SK-N-MC (cell line): ENCODE data around the gene RGS8.

Experiments
- DNase-seq: peaks from one replicate; pipeline ENCODE4 v3.0.0-alpha.2; 2011; ENCODE audit warnings: low read depth, low spot score
- H3K27ac ChIP-seq: fragments of 200-600 bp; sonication (generic); 2 replicates; pipeline ENCODE4 v1.5.1; 2016; ENCODE audit warnings: mixed run types
- H3K36me3 ChIP-seq: fragments of 200-600 bp; sonication (generic); 2 replicates; pipeline ENCODE4 v1.6.1; 2017; ENCODE audit warnings: antibody characterized with exemption, low read length, mixed read lengths; ENCODE audit not compliant: insufficient read depth
- H3K4me3 ChIP-seq: fragments of 200-600 bp; sonication (generic); 2 replicates; pipeline ENCODE4 v1.5.1; 2016
- H3K9ac ChIP-seq: fragments of 200-600 bp; sonication (generic); 2 replicates; pipeline ENCODE4 v1.8.0; 2017; ENCODE audit warnings: mixed run types, mixed read lengths; ENCODE audit not compliant: insufficient read length
- H3K9me3 ChIP-seq: fragments of 200-600 bp; sonication (generic); 2 replicates; pipeline ENCODE4 v1.6.1; 2017; ENCODE audit warnings: low read depth, mild to moderate bottlenecking, antibody characterized with exemption, low read length, moderate library complexity, mixed read lengths
- EZH2 ChIP-seq: fragments of 200-600 bp; sonication (generic); IDR thresholded peaks from one replicate; pipeline ENCODE4 v1.6.1; 2017; ENCODE audit warnings: antibody characterized with exemption
- FOXP2 ChIP-seq: optimal IDR thresholded peaks from 2 replicates; pipeline ENCODE3; 2011; ENCODE audit warnings: mild to moderate bottlenecking, moderate library complexity; ENCODE audit not compliant: insufficient read depth; ENCODE audit errors: extremely low read length, control extremely low read depth
- POLR2AphosphoS5 ChIP-seq: IDR thresholded peaks from 2 replicates; pipeline ENCODE4 v1.6.1; 2012; ENCODE audit warnings: mild to moderate bottlenecking, low read depth, low read length, borderline replicate concordance

The RGS8 gene, protein sequence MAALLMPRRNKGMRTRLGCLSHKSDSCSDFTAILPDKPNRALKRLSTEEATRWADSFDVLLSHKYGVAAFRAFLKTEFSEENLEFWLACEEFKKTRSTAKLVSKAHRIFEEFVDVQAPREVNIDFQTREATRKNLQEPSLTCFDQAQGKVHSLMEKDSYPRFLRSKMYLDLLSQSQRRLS

DNA sequence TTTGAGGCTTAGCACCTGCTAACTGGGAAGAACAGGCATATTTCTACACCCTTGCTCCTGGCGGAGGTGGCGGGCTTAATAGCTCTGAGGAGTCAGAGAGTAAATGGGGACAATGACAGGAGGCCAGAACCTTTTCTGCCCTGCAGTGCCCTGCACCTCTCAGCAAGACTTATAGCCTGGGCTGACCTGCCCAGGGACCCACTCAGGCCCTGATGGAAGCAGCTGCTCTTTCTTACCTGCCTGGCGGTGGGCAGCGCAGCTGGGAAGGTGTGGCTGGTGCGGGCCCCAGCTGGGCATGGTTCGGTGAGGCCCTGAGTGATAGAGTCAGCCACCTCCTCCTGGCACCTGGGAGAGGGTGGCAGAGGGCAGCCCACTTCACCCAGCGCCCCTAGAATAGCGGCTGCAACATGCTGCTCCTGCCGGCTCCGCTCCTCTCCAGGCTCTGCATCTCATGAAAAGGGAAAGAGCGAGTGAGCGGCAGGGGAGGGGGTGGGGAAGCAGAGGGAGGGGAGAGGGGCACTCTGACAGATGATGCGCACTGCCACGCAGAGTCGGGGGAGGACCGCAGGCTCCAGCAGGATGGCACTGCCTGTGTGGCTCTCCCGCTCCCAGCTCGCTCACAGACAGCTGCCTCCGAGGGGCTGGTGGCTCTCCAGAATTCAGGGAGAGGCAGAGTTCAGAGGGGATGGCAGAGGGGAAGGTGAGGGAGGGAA lies at the start of gene RGS8:
Gene RGS8, minus strand, starts transcription at position 472 of the 713 bp plus-strand sequence. CDS start 14,938 bp downstream, outside the sequence.
- TF ChIP-seq EZH2 (no peak), POLR2AphosphoS5 (no peak)
- H3K27ac ChIP-seq, result no peak within 1 kb of the TSS
- no peak for DNase-seq
- no peaks in the 10 kb centered on the region for H3K9me3 ChIP-seq
- H3K4me3 ChIP-seq, result no peak within 1 kb of the TSS
- H3K9ac ChIP-seq, result no peak within 1 kb of the TSS
- no peaks in the 10 kb centered on the region for H3K36me3 ChIP-seq

- no peaks in the 10 kb centered on the region for H3K36me3 ChIP-seq
- no peak overlapping the region for H3K27ac ChIP-seq
- DNase-seq, result no peak
- H3K9me3 ChIP-seq, result no peaks in the 10 kb centered on the region
- no peak overlapping the region for H3K4me3 ChIP-seq
- no peak for TF ChIP-seq EZH2
- TF ChIP-seq FOXP2, result no peak
- TF ChIP-seq POLR2AphosphoS5, result no peak
- H3K9ac ChIP-seq, result no peak overlapping the region
Measured at GRCh38 chr1:182731852-182732575, 47.6 kb upstream of the RGS8 start.

GRCh38 chr1:182726912-182727311 lies 42.5 kb upstream of the RGS8 start:
- H3K36me3 ChIP-seq, result no peaks in the 10 kb centered on the region
- H3K27ac ChIP-seq, result no peak overlapping the region
- no peak for TF ChIP-seq EZH2
- no peak for TF ChIP-seq FOXP2
- no peak for TF ChIP-seq POLR2AphosphoS5
- no peak for DNase-seq
- H3K9me3 ChIP-seq, result no peaks in the 10 kb centered on the region
- H3K9ac ChIP-seq, result no peak overlapping the region
- H3K4me3 ChIP-seq, result no peak overlapping the region

DNA sequence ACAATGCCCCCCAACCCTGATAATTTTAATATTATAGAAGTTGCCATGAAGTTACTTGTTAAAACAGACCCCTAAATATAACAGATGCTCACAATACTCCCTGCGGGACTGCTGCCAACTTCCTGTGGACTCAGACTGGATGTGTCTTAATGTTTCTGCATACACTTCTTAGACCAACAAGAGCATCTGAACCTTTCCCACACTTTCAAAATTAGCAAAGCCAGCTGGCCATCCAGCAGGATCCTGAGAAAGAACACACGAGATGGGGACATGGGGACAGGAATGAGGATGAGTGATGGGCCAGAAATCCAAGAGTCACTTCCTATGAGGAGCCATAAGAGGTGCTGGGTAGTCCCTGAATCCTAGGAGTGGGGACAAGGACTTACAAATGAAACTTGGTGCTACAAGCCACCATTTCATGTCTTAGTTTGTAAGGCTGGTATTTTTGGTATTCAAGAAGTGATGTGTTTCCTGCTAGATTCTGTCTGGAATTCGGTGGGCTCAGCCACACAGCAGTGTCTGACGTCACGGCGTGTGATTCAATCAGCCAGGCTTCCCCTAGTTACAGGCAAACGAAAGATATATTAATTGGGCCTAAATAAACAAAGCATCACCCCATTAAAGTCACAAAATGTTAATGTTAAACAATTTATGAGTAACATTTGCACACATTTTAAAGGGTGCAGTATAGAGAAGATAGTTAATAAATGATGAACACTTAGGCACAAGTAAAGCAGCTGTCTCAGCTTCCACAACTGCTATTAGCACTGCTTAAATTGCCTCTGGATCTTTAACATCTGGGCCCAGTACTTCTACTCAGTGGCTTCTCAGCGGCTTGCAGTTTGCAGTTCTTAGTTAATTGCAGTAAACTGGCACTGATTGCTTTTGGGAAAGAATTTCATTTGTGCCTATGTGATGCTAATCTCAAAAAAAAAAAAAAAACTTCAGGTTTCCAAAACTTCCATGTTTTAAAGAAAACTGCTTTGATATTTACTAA lies 41.2 kb upstream of the RGS8 start:
- no peak overlapping the region for H3K9ac ChIP-seq
- no peaks in the 10 kb centered on the region for H3K9me3 ChIP-seq
- no peak overlapping the region for H3K4me3 ChIP-seq
- no peak overlapping the region for H3K27ac ChIP-seq
- no peak for DNase-seq
- no peaks in the 10 kb centered on the region for H3K36me3 ChIP-seq
- TF ChIP-seq FOXP2, result no peak
- no peak for TF ChIP-seq EZH2
- TF ChIP-seq POLR2AphosphoS5, result no peak

DNA sequence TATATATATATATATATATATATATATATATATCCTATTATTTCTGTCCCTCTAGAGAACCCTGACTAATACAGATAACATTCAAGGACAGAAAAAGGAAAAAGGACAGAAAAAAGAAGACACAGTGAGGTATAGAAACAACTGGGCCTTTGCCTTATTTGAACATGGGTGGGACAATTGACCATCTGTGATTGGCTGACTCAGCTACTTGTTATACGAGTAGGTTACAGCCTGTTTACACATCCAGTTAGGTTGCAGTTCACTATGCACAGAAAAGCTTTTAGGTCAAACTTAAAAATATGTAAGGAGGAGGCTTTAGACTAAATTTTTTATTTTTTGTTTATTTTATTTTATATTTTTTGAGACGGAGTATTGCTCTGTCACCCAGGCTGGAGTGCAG lies 39.8 kb upstream of the RGS8 start:
- Histone ChIP-seq H3K9me3 (no peaks in the 10 kb centered on the region), H3K9ac (no peak overlapping the region), H3K36me3 (no peaks in the 10 kb centered on the region), H3K4me3 (no peak overlapping the region), H3K27ac (no peak overlapping the region)
- no peak for DNase-seq
- TF ChIP-seq EZH2, result no peak
- TF ChIP-seq FOXP2, result no peak
- no peak for TF ChIP-seq POLR2AphosphoS5

GRCh38 chr1:182723200-182723599 lies 38.8 kb upstream of the RGS8 start:
- no peak for DNase-seq
- Histone ChIP-seq H3K4me3 (no peak overlapping the region), H3K9ac (no peak overlapping the region), H3K9me3 (no peaks in the 10 kb centered on the region), H3K36me3 (no peaks in the 10 kb centered on the region), H3K27ac (no peak overlapping the region)
- TF ChIP-seq POLR2AphosphoS5, result no peak
- TF ChIP-seq FOXP2, result no peak
- TF ChIP-seq EZH2, result no peak

DNA sequence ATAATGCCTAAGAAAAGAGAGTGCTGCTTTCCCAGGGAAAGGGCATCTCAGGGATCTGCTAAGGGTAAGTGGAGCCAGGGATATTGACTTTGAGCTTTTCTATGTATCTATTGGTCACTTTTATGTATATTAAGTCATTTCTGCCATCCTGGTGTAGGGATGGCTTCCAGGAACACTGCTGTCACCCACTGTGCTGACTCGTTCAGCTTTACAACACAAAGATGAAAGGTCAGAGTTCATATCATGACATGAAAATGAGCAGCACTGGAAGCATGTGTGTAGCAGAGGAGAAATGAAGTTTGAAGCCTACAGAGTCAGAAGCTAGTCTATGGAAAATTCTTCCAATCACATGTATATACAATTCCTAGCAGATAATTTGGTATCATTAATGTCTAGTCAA lies 37.1 kb upstream of the RGS8 start:
- H3K9ac ChIP-seq, result no peak overlapping the region
- no peak overlapping the region for H3K27ac ChIP-seq
- no peaks in the 10 kb centered on the region for H3K36me3 ChIP-seq
- no peak for DNase-seq
- H3K4me3 ChIP-seq, result no peak overlapping the region
- no peaks in the 10 kb centered on the region for H3K9me3 ChIP-seq
- TF ChIP-seq EZH2 (no peak), FOXP2 (no peak), POLR2AphosphoS5 (no peak)

DNA sequence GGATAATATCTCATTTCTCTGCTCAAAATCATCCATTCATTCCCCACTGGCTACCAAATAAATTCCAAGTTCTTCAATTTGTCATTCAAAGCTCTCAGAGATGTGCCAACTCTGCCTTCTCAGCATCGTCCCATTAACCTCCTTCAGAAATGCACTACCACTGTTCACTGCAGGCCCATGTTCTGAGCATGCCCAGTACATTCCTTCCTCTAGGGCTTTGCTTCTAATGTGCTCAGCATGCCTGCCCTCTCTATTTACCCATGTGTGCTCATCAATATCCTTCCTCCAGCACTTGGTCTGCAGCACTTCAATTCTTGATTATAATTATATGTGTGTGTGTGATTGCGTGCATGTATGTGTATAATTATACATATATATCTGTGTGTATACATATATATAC lies 36.1 kb upstream of the RGS8 start:
- no peak overlapping the region for H3K27ac ChIP-seq
- no peak overlapping the region for H3K9ac ChIP-seq
- no peak overlapping the region for H3K4me3 ChIP-seq
- no peaks in the 10 kb centered on the region for H3K36me3 ChIP-seq
- TF ChIP-seq FOXP2 (no peak), POLR2AphosphoS5 (no peak), EZH2 (no peak)
- no peak for DNase-seq
- no peaks in the 10 kb centered on the region for H3K9me3 ChIP-seq
